Measurements from ENCODE around the gene RPH3AL. TPM values are rescaled to one million over a fixed set of nuclear protein-coding genes. Genes with fewer than 3 reads are reported as not detected.

Gene RPH3AL
- total RNA-seq, 1 donor from 2014 or later, result 3.5 TPM

DNA sequence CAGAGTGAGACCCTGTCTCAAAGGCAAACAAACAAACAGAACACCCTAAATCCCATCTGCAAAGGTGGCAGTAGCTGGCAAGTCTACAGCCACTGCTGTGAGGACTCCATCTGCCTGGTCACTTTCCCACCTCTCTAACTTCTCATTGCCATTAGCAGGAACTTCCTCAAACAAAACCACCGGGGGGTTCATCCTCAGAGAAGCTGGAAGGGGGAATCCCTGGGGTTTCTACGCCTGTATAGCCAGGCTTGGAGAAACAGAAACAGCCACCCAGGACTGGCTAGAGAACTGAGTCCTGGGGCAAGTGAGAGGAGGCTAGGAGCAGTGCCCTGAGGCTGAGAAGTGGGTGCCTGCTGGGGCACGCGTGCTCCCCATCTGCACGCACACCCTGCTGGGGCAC lies 7.3 kb downstream of the RPH3AL start:
- no peak for DNase-seq (ENCODE audit: low spot score)
- H3K4me1 Mint-ChIP-seq (ENCODE audit: low read depth), result no peaks in the 10 kb centered on the region
- no peak overlapping the region for H3K4me3 Mint-ChIP-seq (ENCODE audit: low read depth)
- intact Hi-C loops (cut with micrococcal nuclease), result no loop called here
- H3K36me3 Mint-ChIP-seq (ENCODE audit: low read depth), result no peaks in the 10 kb centered on the region
- H3K27me3 Mint-ChIP-seq (ENCODE audit: low read depth), result peaks cover 1% of the 10 kb centered on the region
- H3K9me3 Mint-ChIP-seq, result peaks cover 7% of the 10 kb centered on the region
- no peak overlapping the region for H3K27ac Mint-ChIP-seq

DNA sequence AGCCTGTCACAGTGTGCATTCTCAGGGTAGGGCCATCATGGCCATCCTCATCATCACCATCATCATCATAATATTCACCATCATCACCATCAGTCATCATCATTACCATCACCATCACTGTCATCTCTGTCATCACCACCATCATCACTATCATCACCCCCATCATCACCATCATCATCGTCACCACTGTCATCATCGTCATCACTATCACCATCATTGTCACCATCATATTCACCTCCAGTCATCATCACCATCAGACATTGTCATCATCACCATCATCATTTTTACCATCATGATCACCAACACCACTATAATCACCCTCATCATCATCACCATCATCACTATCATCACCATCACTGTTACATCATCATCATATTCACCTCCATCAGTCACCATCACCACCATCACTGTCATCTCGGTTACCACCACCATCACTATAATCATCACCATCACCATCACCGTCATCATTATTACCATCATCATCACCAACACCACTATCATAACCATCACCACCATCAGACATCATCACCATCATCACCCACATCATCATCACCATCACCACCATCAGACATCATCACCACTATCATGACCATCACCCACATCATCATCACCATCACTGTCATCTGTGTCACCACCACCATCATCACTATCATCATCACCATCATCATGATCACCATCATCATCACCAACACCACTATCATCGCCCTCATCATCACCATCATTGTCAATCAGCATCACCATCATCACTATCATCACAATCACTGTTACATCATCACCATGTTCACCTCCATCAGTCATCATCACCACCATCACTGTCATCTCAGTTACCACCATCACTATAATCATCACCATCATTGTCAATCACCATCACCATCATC lies 8.5 kb downstream of the RPH3AL start:
- no peaks in the 10 kb centered on the region for H3K4me1 Mint-ChIP-seq (ENCODE audit: low read depth)
- H3K27ac Mint-ChIP-seq, result no peak overlapping the region
- DNase-seq (ENCODE audit: low spot score), result no peak
- H3K4me3 Mint-ChIP-seq (ENCODE audit: low read depth), result no peak overlapping the region
- no peaks in the 10 kb centered on the region for H3K36me3 Mint-ChIP-seq (ENCODE audit: low read depth)
- peaks cover 7% of the 10 kb centered on the region for H3K9me3 Mint-ChIP-seq
- peaks cover 1% of the 10 kb centered on the region for H3K27me3 Mint-ChIP-seq (ENCODE audit: low read depth)
- intact Hi-C loops (cut with micrococcal nuclease), result no loop called here

DNA sequence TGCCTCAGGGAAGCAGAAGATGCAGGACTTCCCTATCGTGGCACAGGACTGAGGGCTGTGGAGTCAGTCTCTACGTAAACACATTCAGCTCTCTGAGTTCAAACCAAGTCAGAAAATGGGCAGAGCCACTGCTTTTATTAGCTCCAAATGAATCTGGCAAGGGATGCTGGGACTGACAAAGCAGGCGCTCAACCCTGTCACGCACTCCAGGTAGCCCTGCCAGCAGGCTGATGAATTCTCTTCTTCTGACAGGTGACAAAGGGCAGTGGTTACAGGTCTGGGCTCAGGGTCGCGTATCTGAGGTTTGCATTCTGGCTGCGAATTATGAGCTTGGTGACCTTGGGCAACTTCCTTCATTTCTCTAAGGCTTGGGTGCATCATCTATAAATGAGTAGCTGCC lies 9.4 kb downstream of the RPH3AL start:
- Mint-ChIP-seq H3K27me3 (ENCODE audit: low read depth) (peaks cover 1% of the 10 kb centered on the region), H3K27ac (no peak overlapping the region), H3K4me3 (ENCODE audit: low read depth) (no peak overlapping the region), H3K4me1 (ENCODE audit: low read depth) (no peaks in the 10 kb centered on the region), H3K36me3 (ENCODE audit: low read depth) (no peaks in the 10 kb centered on the region), H3K9me3 (peaks cover 7% of the 10 kb centered on the region)
- no peak for DNase-seq (ENCODE audit: low spot score)
- intact Hi-C loops (cut with micrococcal nuclease), result no loop called here

DNA sequence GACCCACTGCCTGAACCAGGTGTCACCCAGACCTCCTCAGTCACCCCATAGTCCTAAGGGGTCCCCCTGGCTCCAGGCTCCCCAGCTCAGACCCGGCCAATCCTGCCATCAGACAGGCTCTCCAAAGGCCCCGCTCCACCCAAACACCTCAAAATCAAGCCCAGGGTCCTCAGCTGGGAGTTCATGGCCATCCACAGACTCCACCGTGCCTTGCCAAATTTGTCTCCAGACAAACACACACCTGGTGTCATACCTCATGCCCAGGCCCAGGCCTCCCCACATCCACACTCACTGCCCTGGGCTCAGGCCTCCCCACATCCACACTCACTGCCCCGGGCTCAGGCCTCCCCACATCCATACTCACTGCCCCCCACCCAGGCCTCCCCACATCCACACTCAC lies 12.5 kb downstream of the RPH3AL start:
- Mint-ChIP-seq H3K4me3 (ENCODE audit: low read depth) (no peak overlapping the region), H3K27me3 (ENCODE audit: low read depth) (peaks cover 3% of the 10 kb centered on the region), H3K27ac (no peak overlapping the region), H3K9me3 (peaks cover 7% of the 10 kb centered on the region), H3K36me3 (ENCODE audit: low read depth) (no peaks in the 10 kb centered on the region), H3K4me1 (ENCODE audit: low read depth) (no peaks in the 10 kb centered on the region)
- intact Hi-C loops (cut with micrococcal nuclease), result no loop called here
- DNase-seq (ENCODE audit: low spot score), result no peak

DNA sequence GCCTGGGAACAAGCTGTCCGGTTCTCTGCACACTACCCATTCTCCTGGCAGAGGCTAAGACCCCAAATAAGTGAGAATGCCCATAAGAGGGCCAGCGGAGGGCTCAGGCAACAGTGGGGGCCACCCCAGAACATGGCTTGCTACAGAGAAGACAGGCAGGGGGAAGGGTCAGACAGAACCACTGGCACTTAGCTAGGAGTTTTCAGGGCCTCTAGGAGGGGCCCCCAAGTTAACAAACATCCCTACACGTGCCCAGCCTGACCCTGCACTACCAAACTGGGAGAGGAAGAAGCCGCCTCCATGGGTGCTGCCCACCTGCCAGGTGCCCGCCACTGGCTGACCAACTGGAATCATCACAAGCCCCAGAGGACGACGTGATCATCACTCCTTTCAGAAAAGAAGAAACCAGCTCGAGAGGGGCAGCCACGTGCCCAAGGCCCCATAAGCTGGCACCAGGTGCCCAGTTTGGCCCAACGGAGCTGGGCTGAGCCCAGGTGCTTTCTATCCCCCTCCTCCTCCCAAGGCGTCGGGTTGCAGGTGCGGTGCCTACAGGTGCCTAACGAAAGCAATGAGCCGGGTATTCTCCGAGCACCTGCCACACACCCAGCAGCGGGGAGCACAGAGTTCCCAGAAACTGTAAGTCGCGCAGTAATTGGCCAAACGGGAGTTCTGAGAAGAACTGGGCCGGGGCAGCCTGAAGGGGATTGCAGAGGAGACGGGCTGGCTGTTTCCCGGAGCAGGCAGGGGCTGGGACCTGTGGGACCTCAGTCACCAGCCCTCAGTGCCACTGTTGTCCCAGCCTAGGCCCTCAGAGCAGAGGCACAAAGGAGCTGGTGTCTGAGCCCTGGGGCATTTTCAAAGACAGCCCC lies 13.2 kb downstream of the RPH3AL start:
- Mint-ChIP-seq H3K9me3 (peaks cover 5% of the 10 kb centered on the region), H3K27me3 (ENCODE audit: low read depth) (peaks cover 7% of the 10 kb centered on the region), H3K4me3 (ENCODE audit: low read depth) (no peak overlapping the region), H3K4me1 (ENCODE audit: low read depth) (no peaks in the 10 kb centered on the region), H3K27ac (no peak overlapping the region), H3K36me3 (ENCODE audit: low read depth) (no peaks in the 10 kb centered on the region)
- intact Hi-C loops (cut with micrococcal nuclease), result no loop called here
- no peak for DNase-seq (ENCODE audit: low spot score)

DNA sequence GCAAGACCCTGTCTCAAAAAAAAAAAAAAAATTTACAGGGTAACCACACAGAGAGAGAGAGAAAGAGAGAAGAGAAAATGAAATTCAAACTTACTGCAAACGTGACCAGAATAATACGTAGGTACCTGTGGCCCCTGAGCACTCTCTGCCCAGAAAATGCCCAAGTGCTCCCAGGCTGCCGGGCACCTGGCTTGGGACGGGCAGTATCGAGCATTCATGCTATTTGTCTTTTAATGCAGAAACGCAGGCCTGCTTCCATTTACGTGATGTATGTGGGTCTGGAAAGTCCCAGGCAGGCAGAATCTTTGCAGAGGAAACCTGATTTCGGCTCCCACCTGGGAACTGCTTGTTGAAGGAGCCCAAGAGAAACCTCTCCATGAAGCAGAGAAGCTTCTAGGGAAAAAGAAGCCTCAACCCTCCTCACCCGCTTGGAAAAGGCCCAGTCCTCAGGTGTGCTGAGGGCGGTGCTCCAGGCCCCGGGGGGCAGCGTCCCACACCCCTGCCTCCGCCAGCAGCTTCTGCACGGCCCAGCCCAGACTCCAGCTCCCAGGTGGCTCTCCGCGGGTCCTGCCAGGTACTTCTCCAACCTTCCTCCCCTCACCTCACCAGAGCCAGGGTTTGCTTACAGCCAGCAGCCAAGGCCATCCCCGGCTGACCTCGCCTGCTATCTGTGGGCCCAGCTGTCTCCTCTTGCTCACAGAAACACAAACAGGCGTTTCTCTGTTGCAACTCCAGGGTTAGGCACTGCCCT lies 14.0 kb downstream of the RPH3AL start:
- intact Hi-C loops (cut with micrococcal nuclease), result no loop called here
- DNase-seq (ENCODE audit: low spot score), result no peak
- Mint-ChIP-seq H3K36me3 (ENCODE audit: low read depth) (no peaks in the 10 kb centered on the region), H3K4me1 (ENCODE audit: low read depth) (no peaks in the 10 kb centered on the region), H3K27me3 (ENCODE audit: low read depth) (peaks cover 8% of the 10 kb centered on the region), H3K27ac (no peak overlapping the region), H3K9me3 (no peaks in the 10 kb centered on the region), H3K4me3 (ENCODE audit: low read depth) (no peak overlapping the region)

DNA sequence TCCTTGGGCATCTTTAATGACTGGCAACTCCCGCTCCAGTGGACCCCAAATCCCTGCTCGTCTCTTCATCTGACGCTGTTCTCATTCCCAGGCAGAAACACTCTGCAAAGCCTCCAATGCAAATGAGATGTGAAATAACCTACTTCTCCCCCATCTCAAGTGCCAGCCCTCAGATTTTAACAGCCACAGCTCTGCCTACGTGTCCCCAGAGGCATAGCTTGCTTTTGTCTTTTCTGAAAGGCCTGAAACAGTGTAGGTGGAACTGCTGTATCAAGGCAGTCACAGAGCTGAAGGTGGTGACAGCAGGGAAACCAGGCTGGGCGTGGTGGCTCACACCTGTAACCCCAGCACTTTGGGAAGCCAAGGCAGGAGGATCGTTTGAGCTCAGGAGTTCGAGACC lies 14.7 kb downstream of the RPH3AL start:
- no peak overlapping the region for H3K27ac Mint-ChIP-seq

DNA sequence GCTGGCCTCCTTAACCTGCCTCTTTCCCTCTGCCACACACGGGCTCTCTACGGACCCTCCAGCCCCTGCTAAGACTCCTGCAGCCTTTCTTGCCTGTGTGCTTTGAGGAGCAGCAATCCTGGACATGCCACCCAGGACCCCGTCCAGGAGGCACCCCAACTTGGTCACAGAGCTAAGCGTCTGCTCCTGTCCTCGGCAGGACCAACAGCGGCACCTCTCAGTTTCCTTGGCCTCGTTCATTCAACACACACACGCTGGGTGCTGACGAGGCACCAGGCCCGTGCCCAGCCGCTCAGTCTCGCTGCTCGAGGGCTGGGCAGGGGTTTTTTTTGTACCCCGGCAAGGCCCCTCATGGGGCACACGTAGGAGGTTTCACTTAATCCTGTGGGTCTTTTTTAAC lies 15.2 kb downstream of the RPH3AL start:
- Mint-ChIP-seq H3K27me3 (ENCODE audit: low read depth) (peaks cover 10% of the 10 kb centered on the region), H3K27ac (no peak overlapping the region), H3K4me1 (ENCODE audit: low read depth) (no peaks in the 10 kb centered on the region), H3K4me3 (ENCODE audit: low read depth) (no peak overlapping the region), H3K9me3 (no peaks in the 10 kb centered on the region), H3K36me3 (ENCODE audit: low read depth) (no peaks in the 10 kb centered on the region)
- DNase-seq (ENCODE audit: low spot score), result no peak
- intact Hi-C loops (cut with micrococcal nuclease), result no loop called here

More for the DNA sequence above, 14.7 kb downstream of the RPH3AL start:
- Mint-ChIP-seq H3K4me3 (ENCODE audit: low read depth) (no peak overlapping the region), H3K27me3 (ENCODE audit: low read depth) (peaks cover 10% of the 10 kb centered on the region), H3K9me3 (no peaks in the 10 kb centered on the region), H3K36me3 (ENCODE audit: low read depth) (no peaks in the 10 kb centered on the region), H3K4me1 (ENCODE audit: low read depth) (no peaks in the 10 kb centered on the region)
- intact Hi-C loops (cut with micrococcal nuclease), result no loop called here
- no peak for DNase-seq (ENCODE audit: low spot score)

DNA sequence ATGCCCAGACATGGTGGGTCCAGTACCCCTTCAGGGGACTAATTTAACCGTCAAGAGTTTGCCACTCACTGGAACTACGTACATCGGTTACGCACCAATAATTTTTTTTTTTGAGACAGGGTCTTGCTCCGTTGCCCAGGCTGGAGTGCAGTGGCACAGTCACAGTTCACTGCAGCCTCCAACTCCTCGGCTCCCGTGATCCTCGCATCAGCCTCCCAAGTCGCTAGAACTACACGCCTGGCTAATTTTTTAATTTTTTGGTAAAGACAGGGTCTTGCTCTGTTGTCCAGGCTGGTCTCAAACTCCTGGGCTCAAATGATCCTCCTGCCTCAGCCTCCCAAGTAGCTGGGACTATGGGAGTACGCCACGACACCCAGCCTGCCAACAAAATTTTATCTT lies 15.6 kb downstream of the RPH3AL start:
- no peaks in the 10 kb centered on the region for H3K4me1 Mint-ChIP-seq (ENCODE audit: low read depth)
- H3K9me3 Mint-ChIP-seq, result no peaks in the 10 kb centered on the region
- H3K4me3 Mint-ChIP-seq (ENCODE audit: low read depth), result no peak overlapping the region
- no peak overlapping the region for H3K27ac Mint-ChIP-seq
- intact Hi-C loops (cut with micrococcal nuclease), result no loop called here
- no peaks in the 10 kb centered on the region for H3K36me3 Mint-ChIP-seq (ENCODE audit: low read depth)
- no peak for DNase-seq (ENCODE audit: low spot score)
- peaks cover 10% of the 10 kb centered on the region for H3K27me3 Mint-ChIP-seq (ENCODE audit: low read depth)

DNA sequence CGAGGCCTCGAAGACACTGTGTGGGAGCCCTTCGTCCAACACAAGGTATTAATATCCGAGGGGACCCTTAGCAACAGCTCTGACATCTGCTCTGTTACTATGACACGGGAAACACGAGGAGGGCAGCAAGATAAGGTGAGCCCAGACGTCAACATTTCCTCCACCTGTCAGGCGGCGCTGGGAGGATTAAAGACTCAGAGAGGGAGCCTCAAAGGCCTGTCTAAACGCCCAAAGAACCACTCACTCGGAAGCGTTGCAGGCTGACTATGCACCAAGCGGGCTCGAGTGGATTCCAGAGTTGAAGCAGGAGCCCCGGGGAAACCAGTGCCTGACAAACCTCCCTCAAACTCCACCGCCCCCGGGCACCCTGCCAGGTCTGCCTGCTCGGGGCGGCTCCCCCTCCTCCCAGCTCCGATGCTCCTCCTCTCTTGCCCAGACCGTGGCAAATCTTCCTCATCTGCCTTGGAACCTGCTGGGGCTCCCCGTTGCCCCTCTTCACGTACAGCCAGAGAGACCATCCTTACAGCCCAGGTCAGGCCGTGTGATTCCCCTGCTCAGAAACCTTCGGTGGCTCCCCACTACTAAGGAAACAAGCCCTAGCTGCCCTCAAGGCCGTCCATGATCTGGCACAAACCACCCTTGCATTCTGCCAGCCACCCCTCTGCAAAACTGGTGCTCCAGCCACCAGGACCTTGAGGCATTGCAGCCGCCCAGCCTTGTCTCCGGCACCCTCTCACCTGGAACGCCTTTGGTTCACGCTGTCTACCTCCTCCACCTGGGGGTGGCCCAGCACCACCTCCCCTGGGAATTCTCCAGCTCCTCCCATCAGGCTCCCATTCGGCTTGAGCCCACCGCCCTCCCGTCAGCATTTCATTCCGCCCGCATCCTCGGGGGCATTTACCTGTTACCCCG lies 16.2 kb downstream of the RPH3AL start:
- H3K36me3 Mint-ChIP-seq (ENCODE audit: low read depth), result no peaks in the 10 kb centered on the region
- intact Hi-C loops (cut with micrococcal nuclease), result no loop called here
- no peaks in the 10 kb centered on the region for H3K9me3 Mint-ChIP-seq
- H3K27ac Mint-ChIP-seq, result no peak overlapping the region
- no peak overlapping the region for H3K4me3 Mint-ChIP-seq (ENCODE audit: low read depth)
- H3K4me1 Mint-ChIP-seq (ENCODE audit: low read depth), result no peaks in the 10 kb centered on the region
- DNase-seq (ENCODE audit: low spot score), result no peak
- H3K27me3 Mint-ChIP-seq (ENCODE audit: low read depth), result peaks cover 14% of the 10 kb centered on the region

DNA sequence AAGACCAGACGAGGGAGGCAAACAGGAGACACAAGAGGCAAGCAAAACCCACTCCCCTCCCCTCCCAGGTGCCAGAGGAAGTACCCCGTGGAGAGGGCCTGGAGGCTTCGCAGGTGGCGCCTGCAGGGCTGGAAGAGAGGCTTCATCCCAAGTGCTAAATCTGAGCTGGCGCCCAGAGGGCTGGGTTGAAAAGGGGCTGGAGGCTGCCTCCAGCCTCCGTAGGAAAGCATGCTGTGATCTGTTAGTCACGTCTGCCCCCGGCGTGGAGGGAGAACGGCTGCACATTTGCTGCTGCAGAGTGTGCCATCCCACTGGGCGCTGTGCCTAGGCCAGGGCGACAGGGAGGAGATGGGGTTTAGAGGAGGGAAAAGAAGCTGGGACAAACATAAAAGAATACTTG lies 16.9 kb downstream of the RPH3AL start:
- Mint-ChIP-seq H3K9me3 (no peaks in the 10 kb centered on the region), H3K27ac (no peak overlapping the region), H3K36me3 (ENCODE audit: low read depth) (no peaks in the 10 kb centered on the region), H3K4me3 (ENCODE audit: low read depth) (no peak overlapping the region), H3K4me1 (ENCODE audit: low read depth) (no peaks in the 10 kb centered on the region), H3K27me3 (ENCODE audit: low read depth) (peaks cover 20% of the 10 kb centered on the region)
- DNase-seq (ENCODE audit: low spot score), result no peak
- intact Hi-C loops (cut with micrococcal nuclease), result no loop called here

DNA sequence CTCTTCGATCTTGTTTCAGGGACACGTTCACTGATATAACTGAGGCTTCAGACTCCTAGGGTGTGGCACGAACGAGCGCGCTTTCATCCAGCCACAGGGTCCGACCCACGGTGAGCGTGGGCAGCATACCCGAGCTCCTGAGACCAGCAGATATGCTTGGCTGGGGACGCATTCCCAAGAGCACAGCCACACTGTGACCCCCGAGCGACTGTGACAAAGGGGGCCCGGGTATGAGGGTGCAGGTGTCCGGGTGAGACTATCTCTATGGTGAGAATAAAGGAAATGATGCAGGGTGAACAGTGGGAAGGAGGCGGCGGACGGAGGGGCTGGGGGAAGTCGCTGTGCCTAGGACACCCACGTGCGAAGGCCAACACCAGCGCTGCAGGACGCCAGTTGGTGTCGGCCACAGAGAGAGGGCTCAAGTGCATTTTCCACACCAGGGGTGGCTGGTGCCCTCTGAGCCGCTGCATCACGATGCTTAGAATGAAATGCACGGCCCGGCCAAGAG lies 17.6 kb downstream of the RPH3AL start:
- no peak overlapping the region for H3K27ac Mint-ChIP-seq
- no peak overlapping the region for H3K4me3 Mint-ChIP-seq (ENCODE audit: low read depth)
- no peaks in the 10 kb centered on the region for H3K9me3 Mint-ChIP-seq
- no peaks in the 10 kb centered on the region for H3K4me1 Mint-ChIP-seq (ENCODE audit: low read depth)
- intact Hi-C loops (cut with micrococcal nuclease), result no loop called here
- no peak for DNase-seq (ENCODE audit: low spot score)
- H3K36me3 Mint-ChIP-seq (ENCODE audit: low read depth), result no peaks in the 10 kb centered on the region
- H3K27me3 Mint-ChIP-seq (ENCODE audit: low read depth), result peaks cover 21% of the 10 kb centered on the region

Data from activated T-helper 2 cell treated with anti-CD3 and anti-CD28 coated beads, Interferon-gamma antibody, Interleukin-2, Interleukin-4, amounts not matched to agents 10 μg/mL and 5 μg/mL and 100 μg/mL, durations not matched to agents 14 hours and 24 hours and 36 hours (primary cell).